ENCODE data around the gene CTSV. TPM values are rescaled to one million over a fixed set of nuclear protein-coding genes. Genes with fewer than 3 reads are reported as not detected.
"Not testable (repeated sequence)": the region's sequence is repeated elsewhere in the genome, so short reads cannot be mapped to it uniquely, and the experiment has no call there.

The CTSV gene
- total RNA-seq, 6 donors from 2014 or later: 0.34 to 1.5 (median 0.63) TPM; not detected in 2

DNA sequence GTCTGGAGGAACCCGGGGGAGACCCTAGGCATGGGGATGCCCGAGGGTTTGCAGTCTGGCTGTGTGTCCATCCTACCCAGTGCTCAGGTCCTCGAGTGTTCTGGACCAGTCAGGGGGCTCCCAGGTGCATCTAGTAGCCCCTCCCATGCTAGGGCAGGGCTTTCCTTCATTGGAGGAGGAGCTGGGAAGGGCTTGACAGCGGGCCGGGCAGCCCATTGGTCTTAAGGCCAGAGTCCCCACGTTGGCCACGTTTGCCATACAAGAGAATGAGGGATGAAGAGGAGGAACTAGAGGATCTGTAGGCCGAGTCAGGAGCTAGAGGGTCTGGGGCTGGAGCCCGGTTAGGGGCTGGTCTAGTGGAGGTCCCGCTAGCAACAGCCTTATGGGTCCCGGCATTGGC lies 37.3 kb upstream of the CTSV start:
- WGBS, 2 donors: 25 to 53% methylated on average over 4 to 11 of the region's 11 CpGs
- Histone ChIP-seq H3K9me3 (no peaks in the 10 kb centered on the region), H3K36me3 (no peaks in the 10 kb centered on the region), H3K27me3 (peaks cover 0 to 26% (median 7%) of the 10 kb centered on the region in 4 donors), H3K4me1 (peaks cover 0 to 14% (median 0%) of the 10 kb centered on the region in 4 donors), H3K27ac (no peak overlapping the region), H3K4me3 (no peak overlapping the region)
- ATAC-seq (ENCODE audit: low FRiP score in 2 of 2) (no peak), DNase-seq (peak in 1 of 2 donors; percentile 42)
- TF ChIP-seq POLR2AphosphoS5 (IDR thresholded peaks at IDR 0.05) (no peak), POLR2A (IDR thresholded peaks at IDR 0.05) (no peak), EP300 (IDR thresholded peaks at IDR 0.05) (no peak)
- TF ChIP-seq, protein P1, sequence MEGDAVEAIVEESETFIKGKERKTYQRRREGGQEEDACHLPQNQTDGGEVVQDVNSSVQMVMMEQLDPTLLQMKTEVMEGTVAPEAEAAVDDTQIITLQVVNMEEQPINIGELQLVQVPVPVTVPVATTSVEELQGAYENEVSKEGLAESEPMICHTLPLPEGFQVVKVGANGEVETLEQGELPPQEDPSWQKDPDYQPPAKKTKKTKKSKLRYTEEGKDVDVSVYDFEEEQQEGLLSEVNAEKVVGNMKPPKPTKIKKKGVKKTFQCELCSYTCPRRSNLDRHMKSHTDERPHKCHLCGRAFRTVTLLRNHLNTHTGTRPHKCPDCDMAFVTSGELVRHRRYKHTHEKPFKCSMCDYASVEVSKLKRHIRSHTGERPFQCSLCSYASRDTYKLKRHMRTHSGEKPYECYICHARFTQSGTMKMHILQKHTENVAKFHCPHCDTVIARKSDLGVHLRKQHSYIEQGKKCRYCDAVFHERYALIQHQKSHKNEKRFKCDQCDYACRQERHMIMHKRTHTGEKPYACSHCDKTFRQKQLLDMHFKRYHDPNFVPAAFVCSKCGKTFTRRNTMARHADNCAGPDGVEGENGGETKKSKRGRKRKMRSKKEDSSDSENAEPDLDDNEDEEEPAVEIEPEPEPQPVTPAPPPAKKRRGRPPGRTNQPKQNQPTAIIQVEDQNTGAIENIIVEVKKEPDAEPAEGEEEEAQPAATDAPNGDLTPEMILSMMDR (IDR thresholded peaks at IDR 0.05): no peak

DNA sequence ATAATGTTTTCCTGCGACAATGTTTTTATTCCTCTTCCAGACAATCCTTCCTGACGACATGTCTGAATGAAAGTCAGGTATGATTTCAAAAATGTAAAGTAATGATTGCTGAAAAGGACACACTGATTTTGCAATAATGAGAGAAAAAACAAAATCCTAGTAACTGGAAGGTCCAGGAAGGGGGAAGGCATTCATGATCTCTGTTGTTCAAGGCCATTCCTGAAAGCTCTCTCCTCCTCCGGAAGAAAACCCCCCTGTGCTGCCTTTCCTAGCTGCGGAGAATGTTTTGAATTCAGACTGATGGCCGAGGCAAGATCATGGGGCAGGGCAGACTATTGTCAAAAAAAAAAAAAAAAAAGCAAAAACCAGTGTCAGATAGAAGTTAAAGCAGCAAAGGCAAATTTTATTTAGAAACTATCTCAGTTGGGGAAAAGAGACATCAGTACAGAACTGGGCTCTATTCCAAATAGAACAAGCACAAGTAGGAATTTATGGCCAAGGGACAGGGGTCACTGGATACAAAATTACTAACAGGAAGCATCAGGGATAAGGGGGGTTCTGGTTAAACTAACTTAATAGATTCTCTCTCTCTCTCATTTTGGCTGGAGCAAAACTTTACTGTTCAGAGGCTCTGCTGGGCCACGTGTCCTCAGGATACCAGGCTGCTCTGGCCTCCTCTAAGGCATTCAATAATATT lies 36.5 kb upstream of the CTSV start:
- H3K9me3 ChIP-seq: no peaks in the 10 kb centered on the region
- H3K4me1 ChIP-seq: peaks cover 0 to 14% (median 0%) of the 10 kb centered on the region in 4 donors
- H3K27me3 ChIP-seq: peaks cover 0 to 26% (median 7%) of the 10 kb centered on the region in 4 donors
- no peak for ATAC-seq (ENCODE audit: low FRiP score in 2 of 2)
- H3K36me3 ChIP-seq: no peaks in the 10 kb centered on the region
- no peak for DNase-seq
- no peak overlapping the region for H3K27ac ChIP-seq
- 52 to 59% methylated on average over 6 of the region's 6 CpGs for WGBS, 2 donors
- no peak overlapping the region for H3K4me3 ChIP-seq
- TF ChIP-seq POLR2AphosphoS5 (IDR thresholded peaks at IDR 0.05): no peak
- TF ChIP-seq POLR2A (IDR thresholded peaks at IDR 0.05): no peak
- TF ChIP-seq EP300 (IDR thresholded peaks at IDR 0.05): no peak
- TF ChIP-seq, protein P1 (IDR thresholded peaks at IDR 0.05): no peak

DNA sequence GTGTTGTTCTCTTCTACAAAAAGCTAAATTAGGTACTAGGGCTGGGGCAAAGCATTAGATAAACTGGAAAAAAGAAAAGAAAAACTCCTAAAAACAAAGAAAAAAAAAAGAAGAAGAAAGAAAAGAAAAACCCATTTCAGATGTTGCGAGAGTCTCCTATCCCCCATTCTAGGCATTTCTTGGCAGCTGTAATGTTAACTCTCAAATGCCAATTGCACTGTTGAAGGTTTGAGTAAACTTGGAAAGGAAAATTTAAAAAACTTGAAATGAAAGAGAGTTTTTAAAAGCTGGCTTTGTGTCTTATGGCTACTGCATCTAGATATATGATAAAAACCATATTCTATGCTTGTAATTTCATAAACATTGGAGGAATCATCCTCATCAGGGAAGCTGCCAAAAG lies 34.6 kb upstream of the CTSV start:
- peaks cover 0 to 14% (median 0%) of the 10 kb centered on the region in 4 donors for H3K4me1 ChIP-seq
- 50 to 63% methylated on average over 1 of the region's 1 CpG for WGBS, 2 donors
- peaks cover 0 to 25% (median 7%) of the 10 kb centered on the region in 4 donors for H3K27me3 ChIP-seq
- H3K9me3 ChIP-seq: no peaks in the 10 kb centered on the region
- ATAC-seq (ENCODE audit: low FRiP score in 2 of 2) (no peak), DNase-seq (no peak)
- H3K36me3 ChIP-seq: no peaks in the 10 kb centered on the region
- TF ChIP-seq POLR2AphosphoS5 (IDR thresholded peaks at IDR 0.05) (no peak), POLR2A (IDR thresholded peaks at IDR 0.05) (no peak), EP300 (IDR thresholded peaks at IDR 0.05) (no peak)
- TF ChIP-seq, protein P1 (IDR thresholded peaks at IDR 0.05): no peak
- no peak overlapping the region for H3K4me3 ChIP-seq
- no peak overlapping the region for H3K27ac ChIP-seq

DNA sequence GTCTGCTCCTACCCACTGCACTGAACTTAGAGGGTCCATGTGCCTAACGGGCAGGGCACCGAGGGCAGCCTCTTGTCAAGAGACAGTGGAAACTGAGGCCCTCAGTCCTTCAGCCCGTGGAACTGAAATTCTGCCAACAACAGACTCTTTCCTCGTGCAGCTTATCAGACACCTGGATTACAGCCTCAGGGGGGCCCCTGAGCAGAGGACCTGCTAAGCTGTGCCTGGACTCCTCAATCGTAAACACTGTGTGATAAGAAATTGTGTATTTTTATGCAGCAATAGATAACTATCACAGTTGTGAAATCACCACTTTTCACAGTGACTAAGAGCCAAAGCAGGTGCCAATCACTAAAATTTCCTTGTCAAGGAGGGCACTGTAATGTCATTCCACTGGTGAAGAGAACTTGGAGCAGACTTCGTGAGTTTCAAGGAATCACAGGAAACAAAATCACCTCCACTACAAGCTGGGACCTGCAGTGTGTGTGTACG lies 33.4 kb upstream of the CTSV start:
- no peak overlapping the region for H3K4me3 ChIP-seq
- DNase-seq (no peak), ATAC-seq (ENCODE audit: low FRiP score in 2 of 2) (no peak)
- peaks cover 0 to 16% (median 5%) of the 10 kb centered on the region in 4 donors for H3K27me3 ChIP-seq
- no peaks in the 10 kb centered on the region for H3K9me3 ChIP-seq
- no peak for TF ChIP-seq POLR2AphosphoS5 (IDR thresholded peaks at IDR 0.05)
- TF ChIP-seq EP300 (IDR thresholded peaks at IDR 0.05): no peak
- TF ChIP-seq, protein P1 (IDR thresholded peaks at IDR 0.05): no peak
- WGBS, 2 donors: 52 to 56% methylated on average over 5 to 7 of the region's 7 CpGs
- no peak overlapping the region for H3K27ac ChIP-seq
- H3K4me1 ChIP-seq: peaks cover 0 to 12% (median 0%) of the 10 kb centered on the region in 4 donors
- H3K36me3 ChIP-seq: no peaks in the 10 kb centered on the region

DNA sequence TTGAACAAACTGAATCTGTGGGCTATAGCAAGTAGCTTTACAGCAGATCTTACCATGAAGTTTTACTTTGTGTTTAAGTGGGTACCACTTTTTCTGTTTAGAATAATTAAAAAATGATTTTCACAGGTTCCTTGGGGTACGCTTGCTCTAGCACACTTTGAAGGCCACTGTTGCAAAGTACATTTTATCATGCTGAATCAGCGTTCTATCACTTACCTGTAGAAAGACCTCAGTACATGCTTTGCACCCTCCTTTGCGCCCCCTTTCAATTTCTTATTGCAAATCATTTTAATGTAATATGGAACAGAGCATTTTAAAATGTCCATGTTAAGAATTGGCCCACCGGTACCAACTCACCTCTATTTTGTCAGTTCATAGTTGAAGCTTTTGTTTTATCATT lies 31.4 kb upstream of the CTSV start:
- WGBS, 2 donors: 91 to 96% methylated on average over 4 of the region's 4 CpGs
- not testable (repeated sequence) for DNase-seq, H3K4me3 ChIP-seq

More for the DNA sequence above, 31.4 kb upstream of the CTSV start:
- H3K36me3 ChIP-seq; H3K4me1 ChIP-seq; ATAC-seq (ENCODE audit: low FRiP score in 2 of 2); H3K27ac ChIP-seq; H3K27me3 ChIP-seq; H3K9me3 ChIP-seq: not testable (repeated sequence)
